Endometrial microvascular endothelial cells (primary cell): ENCODE data around the gene PLB1. TPM values are rescaled to one million over a fixed set of nuclear protein-coding genes. Genes with fewer than 3 reads are reported as not detected.

ENCODE experiments used
- in situ Hi-C: cut with HindIII; loops from 2 replicates; pipeline ENCODE4 v1.10.0; 2017; ENCODE audit warnings: low sequenced_read_pairs, low pct_unique_long_range_greater_than_20kb; ENCODE audit errors: inconsistent ontology term
- total RNA-seq: library from RNA; depleted of rRNA; stranded (reverse); fragments of >200 nt; gene quantifications from one replicate; pipeline ENCODE4 v1.2.3, GENCODE V29; 2015; ENCODE audit errors: inconsistent ontology term

Gene PLB1
- total RNA-seq, 1 donor from 2014 or later, result 8.9 TPM

DNA sequence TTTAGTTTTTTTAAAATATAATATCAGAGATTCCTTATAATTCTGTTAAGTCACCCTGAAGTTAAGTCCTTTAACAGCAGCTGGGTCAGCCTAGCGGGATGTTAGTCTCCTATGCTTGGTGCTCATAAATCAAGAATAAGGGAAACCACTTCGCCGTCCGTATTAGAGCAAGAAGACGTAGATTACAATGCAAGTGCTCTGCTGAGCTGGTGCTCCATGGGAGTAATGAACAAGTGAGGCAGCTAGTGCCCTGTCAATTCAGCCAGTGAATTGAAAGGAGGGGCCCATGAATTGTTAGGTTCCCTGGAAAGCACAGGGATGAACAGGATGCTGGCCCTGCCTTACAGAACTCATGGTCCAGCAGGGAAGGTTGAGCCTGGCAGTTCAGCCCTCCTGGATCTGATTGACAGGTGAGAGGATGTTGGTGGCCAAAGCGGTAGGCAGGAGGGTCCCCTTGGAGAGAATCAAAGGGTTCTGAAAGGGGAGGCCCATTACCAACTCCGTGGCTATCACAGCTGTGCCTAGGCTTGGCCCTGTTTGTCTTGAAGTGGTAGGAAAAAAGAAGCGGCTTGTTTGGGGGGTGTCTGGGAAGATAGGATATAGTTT is 30.8 kb downstream of the PLB1 start:
- in situ Hi-C loops, result no loop called here

DNA sequence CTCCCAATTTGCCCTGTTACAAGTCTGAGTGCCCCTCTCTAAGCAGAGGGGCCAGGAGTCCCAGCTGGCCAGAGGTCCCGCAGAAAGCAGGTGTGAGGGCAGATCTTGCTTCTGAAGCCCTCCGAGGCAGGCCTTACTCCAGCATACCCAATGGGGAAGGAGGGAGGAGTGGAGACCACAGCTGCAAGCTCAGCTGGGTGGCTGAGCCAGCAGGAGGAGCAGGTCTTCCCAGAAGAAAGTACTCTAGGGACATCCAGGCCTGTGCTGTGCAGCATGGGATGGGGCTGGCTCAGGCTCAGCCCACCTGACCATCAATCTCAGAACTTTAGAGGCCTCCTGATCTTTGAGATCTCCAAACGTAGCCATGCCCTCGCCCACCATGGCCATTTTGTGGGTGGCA is 31.3 kb downstream of the PLB1 start:
- in situ Hi-C loops, result no loop called here

DNA sequence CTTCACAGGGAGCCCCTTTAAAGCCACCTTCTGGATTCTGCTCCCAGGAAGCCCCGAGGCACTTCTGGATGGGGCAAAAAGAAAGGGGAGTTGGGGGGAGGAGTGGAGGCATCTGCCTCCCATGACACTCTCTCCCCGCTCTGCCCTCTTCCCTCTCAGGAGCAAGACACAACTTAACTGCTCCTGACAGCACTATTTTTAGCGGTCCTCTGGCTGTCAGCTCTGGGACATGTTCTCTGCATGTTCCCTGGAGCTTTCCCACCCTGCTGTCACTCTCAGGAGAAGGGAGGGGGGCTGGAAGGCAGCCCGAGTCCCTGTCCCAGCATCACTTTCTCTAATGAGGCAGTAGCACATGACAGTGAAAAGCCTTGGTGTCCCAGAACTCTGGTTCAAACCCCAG is 32.3 kb downstream of the PLB1 start:
- in situ Hi-C loops, result no loop called here

DNA sequence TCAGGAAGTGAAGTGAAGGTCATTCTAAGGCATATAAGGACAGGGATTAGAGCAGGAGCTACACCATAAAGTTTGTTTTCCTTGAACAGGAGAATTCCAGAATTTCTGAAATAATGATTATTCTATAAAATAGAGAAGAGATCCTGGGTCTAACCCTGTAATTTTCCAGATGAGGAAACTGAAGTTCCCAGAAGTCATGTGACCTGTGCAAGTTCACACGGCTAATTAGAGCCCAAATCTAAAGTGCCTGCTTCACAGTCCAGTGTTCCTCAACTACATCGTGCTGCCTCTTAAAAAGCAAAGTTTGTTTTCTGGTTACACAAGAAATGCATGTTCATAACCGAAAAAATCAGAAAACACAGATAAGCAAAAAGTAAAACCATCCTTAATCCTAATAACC is 34.9 kb downstream of the PLB1 start:
- in situ Hi-C loops, result no loop called here

DNA sequence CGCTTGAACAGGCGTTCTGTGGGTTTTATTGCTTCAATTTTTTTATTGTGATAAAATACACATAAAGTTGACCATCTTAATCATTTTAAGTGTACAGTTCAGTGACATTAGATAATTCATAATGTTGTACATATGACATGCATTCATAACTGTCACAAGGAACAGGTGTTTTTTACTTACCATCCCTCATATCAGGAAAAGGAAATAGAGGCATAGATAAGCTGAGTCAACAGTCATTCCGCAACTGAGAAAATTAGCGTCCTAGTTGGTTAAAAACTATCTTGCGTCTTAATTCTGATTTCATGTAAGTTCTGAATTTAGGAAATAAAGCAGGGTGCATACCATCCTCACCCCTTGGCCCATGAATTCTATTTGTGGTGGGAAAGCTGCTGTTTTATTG is 36.5 kb downstream of the PLB1 start:
- in situ Hi-C loops, result no loop called here

DNA sequence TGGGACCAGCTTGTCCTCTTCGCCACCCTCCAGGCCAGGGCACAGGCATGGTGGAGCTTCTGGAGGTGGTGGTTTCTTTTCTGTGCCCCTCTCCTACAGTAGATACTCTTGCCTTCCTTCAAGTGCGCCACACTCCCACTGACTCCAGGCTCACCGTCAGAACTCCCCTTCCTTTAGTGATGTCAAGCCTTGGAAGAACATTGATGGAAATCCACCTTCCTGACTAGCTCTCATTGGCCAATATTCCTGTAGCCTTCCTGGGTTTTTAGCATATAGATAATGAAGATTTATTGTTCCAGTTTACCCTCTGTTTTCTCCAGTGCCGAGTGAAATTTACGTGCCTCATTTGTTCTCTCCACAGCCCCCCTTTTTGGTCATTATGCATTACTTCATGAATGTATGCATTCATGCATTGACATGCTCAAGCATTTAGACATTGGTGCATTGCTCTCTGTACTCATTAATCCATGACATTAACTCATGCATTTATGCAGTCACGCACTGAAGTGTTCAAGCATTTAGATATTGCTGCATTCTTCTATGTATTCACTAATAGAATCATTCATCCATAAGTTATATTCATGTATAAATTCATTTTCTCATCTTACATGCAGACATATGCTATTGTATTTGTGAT is 37.3 kb downstream of the PLB1 start:
- in situ Hi-C loops, result no loop called here

DNA sequence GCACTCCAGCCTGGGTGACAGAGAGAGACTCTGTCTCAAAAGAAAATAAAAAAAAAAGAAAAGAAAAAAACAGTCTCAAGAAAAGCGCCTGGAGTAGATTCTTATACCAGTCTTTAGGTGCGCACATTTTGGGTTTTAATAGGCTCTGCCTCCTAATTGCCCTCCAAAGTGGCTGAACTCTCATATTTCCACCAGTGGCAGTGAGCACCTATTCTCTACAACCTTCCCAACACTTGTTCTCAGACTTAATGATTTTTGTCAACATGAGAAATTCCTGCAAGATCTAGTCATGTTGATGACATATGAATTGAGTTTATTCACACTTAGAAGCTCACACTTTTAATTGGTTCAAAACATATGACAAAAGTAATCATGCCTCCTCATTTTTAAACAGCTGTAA is 39.0 kb downstream of the PLB1 start:
- in situ Hi-C loops, result no loop called here

DNA sequence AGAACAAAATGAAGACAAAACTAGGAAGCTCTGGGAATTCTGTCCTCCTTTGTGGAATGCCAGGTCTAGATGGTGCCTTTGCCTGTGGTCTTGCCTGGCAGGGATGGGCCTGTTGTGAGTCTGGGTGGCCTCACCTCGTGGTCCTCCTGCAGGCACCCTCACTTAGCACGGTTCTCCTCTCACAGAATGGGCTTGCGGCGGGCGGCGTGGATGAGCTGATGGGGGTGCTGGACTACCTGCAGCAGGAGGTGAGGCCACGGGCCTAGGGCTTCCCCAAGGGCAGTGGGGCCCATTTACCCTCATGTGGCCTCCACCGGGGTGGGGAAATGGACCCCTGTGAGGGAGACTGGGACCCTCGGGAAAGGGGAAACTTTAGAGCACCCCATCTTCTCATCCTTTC is 42.3 kb downstream of the PLB1 start:
- in situ Hi-C loops, result no loop called here

DNA sequence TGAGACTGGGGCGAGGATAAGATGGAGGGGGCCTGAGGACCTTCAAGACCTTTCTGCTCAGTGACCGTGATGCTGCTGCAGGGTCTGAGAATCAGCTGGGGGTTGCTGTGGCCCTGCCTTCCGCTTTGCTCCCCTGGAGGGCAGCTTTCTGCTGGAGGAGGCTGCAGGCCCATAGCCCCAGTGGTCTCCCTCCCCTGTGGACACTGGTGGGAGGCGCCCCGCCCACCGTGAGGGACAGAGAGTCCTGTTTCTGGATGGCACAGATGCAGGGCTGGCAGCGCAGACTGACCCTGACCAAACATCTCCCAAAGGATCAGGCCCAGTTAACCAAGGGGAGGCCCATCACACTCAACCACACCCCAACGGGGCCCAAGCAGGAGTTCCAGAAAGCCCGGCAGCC is 42.8 kb downstream of the PLB1 start:
- in situ Hi-C loops, result no loop called here

DNA sequence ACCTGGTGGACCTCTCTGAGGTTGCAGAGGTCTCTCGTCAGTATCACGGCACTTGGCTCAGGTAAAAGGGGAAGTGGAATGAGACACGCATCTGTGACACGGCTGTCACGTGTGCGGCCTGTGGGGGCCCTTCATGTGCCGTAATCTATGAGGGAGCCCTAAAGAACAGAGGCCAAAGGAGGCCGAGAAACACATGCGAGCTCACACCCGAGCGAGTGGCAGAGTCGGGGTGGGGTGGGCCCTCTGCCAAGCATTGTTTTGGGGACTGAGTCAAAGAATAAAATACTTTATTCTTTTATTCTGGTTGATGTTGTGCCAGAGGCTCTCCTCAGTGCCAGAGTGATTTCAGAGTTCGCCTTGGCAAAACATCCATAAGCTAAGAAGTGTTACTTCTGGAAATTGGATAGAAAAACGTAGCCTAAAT is 43.3 kb downstream of the PLB1 start:
- in situ Hi-C loops, result no loop called here

DNA sequence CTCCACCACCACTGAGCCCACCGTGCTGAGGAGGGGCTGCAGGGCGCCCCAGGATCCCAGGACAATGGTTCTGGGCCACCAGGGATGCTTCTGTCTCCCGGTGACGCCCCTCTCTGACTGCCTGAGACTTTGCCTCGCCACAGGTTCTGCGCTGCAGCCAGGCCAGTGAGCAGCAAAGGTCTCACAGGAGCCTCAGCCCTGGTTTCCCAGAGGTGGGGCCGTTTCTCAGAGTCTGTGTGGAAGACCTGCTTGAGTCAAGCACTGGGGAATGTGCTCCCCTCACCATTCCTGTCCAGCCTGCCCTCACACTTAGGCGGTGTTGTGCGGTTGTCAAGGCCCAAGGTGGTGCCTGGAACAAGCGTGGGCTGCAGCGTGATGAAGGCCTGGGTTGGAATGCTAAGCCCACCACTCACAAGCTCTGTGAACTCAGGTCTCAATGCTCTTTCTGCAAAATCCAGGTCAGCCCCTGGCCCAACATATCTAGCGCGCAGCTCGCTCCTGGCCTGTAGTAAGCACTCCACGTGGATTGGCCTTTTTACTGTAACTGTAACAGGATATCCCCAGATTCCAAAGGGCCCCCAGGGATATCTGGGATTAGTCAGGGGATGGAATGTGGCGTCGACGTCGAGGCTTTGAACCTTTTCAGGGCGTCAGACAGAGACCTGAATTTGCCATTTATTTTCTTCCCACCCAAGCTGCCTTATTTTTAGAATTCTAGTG is 47.6 kb downstream of the PLB1 start:
- in situ Hi-C loops, result no loop called here

DNA sequence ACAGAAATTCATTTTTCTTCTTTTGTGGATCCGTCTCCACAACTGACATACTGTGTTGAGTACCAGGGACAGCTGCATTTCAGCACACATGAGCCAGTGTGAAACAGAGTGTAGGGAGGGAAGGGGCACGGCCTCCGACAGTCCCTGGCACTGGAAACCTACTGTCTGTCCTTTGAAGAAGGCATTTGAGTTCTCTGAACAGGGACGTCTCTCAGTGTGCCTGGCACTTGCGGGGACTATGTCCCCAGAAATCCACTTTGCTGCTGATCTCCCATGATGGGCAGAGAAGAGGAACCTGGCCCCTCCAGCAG is 48.1 kb downstream of the PLB1 start:
- in situ Hi-C loops, result no loop called here

DNA sequence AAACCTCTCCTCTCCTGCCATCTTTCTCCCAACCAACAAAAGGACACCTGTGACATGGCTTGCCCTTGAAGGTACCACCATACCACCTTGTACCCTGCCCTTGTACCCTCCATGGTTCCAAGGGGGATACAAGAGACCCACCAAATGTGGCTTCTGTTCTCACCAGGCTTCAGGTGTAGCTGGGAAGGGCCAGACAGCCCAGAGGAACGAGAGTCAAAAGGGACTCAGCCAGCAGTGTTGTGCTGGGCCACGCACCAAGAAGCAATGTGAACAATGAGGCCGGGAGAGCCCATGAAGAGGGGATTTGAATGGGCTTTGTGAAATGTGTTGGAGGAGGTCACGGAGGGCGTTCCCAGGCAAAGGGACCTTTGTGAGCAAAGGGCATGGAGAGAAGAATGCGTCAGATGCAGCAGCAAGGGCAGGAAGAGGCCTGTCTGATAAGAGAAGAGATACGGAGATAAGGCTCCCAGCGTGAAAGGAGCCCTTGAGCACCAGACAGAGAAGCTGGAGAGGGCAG is 48.6 kb downstream of the PLB1 start:
- in situ Hi-C loops, result no loop called here

DNA sequence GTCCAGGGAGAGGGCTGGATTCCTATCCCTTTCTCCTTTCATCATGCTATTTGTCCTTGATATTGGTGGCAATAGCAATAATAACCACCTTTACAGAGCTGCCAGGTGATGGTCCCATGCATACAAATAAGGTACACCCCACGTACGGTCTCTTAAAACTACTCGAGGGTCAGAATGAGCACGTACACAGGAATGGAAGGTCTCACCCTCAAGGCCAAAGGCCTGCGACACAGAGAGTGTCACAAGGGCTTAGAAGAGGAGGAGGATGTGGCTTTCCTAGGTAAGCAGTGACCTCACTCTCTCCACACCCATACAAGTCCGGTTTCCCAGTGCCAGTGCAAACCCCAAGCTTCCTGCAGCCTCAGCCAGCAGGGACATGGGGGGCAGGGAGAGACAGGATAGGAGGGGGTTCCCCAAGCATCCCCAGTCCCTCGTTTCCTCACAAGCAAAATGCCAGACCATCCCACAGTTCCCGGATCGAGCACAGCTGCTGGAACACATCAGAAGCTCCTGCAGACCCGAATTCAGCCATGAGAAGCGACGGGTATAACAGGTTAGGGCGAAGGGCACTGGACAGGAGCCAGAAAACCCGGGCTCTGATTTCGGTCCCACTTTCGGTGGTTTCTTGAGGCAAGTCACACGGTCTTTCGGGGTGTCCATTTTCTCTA is 49.2 kb downstream of the PLB1 start:
- in situ Hi-C loops, result no loop called here

DNA sequence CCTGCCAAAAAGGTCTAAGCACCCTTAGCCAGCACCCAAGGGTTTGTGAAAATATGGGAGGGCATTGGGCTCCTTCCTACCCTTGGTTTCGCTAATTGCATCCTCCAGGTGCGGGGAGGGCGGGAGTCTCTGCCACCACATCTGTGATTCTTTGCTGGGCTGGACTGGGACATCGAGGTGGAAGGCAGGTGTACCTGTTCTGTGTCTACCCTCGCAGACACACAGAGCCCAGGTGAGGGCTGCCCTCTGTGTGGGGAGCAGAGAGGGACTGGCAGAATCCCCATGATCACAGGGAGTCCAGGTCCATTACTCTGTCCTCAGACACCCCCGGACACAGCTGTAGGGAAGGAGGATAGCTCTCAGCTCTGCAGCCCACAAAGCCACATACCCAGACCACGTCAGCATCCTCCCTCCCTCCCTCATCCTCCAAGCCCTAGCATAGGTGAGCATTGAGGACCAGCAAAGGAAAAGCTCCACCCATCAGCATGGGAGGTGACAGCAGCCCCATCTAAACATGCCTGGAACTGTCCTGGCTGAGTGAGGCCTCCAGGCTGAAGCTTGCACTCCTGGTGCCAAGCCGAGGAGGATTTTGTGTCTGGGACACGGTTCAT is 49.8 kb downstream of the PLB1 start:
- in situ Hi-C loops, result no loop called here

DNA sequence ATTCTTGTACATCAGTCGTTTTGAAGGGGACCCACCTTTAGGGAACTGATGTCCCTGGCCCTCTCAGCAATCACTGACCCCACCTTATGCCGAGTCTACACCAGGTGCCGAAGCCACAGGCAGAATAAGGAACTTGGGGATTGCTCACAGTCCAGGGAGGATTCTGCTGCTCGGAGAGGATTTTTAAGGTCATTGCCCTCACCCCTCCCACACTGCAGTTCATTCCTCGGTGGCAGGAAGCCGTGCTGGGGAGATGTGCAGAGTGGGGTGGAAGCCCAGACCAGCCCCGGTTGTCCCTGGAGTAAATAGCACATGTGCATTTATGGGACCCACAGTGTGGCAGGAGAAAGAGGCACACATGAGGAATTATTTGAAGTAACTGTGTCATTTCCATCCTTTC is 50.4 kb downstream of the PLB1 start:
- in situ Hi-C loops, result no loop called here

DNA sequence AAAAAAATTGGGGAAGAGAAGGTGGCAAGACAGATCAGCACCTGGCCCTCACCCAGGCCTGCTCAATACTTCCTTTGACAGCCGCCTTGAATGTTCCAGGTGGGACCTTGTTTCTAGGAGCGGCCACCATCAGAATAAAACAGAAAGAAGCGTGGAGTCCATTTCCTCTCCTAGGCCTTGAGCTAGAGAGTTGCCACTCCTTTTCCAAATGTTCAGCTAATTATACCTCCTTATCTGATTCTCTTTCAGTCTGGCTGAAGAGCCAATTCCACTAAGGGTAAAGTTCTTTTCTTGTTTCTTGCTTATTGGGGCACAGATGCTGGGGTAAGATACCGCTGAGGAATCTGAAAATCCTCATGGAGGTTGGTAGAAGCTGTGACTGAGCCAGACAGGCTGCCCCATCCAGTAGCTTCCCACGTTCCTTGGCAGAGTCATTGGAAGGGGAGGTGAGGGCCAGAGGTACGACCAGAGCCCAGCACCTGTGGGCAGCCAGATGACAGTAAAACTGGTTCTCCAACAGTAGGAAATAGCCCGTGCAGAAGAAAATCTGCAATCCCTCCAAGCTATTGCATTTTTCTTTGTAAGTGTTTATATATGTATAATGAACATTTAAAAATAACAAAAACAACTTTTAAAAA is 51.5 kb downstream of the PLB1 start:
- in situ Hi-C loops, result no loop called here

DNA sequence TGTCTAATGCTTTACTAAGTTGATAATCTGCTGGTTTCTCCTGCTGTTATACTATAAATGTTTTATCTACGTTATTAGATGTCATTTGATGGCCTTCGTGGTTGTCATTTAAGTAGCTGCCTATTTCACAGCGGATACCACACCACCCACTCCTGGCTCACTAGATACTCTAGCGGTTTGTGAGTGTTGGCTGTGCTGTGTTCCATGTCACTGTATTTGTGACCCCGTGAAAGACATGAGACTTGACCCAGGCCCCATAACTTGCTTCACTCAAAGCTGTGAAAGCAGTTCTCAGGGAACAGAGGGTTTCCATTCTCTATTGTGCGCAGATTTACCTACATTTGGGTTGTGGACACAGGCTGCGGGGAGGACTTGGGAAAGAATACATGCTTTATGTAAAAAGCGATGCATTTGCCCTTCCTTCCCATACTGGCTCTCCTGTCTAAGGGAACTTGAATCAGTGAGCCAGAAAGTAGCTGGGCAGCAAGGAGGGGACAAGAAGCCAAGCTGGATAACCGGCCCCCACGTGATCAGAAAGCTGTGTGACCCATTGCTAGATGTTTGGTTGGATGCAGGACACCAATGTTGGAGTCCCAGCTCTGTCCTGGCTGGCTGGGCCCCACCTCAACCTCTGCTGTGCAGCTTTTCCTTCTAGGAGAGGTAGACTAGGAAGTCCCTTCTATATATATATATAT is 52.2 kb downstream of the PLB1 start:
- in situ Hi-C loops, result no loop called here
